Kidney epithelial cell (primary cell): ENCODE measurements around the gene ARHGAP23. TPM values are rescaled to one million over a fixed set of nuclear protein-coding genes. Genes with fewer than 3 reads are reported as not detected.

ENCODE experiments used
- DNase-seq: peaks from one replicate; pipeline ENCODE4 v3.0.0-alpha.2; 2010; ENCODE audit warnings: low read depth
- H3K27me3 ChIP-seq: 2 replicates; pipeline ENCODE4 v1.6.0; 2011; ENCODE audit warnings: low read length; ENCODE audit not compliant: control insufficient read depth, insufficient read depth
- H3K36me3 ChIP-seq: 2 replicates; pipeline ENCODE4 v1.5.1; 2011; ENCODE audit warnings: low read length; ENCODE audit not compliant: control insufficient read depth, insufficient read depth
- H3K4me3 ChIP-seq: 2 replicates; pipeline ENCODE4 v1.5.1; 2011; ENCODE audit warnings: low read depth, mild to moderate bottlenecking, control low read depth, low read length
- CTCF ChIP-seq: IDR thresholded peaks from 2 replicates; pipeline ENCODE4 v1.5.1; 2011; ENCODE audit warnings: mild to moderate bottlenecking, moderate library complexity, low read length, control low read depth, inconsistent platforms; ENCODE audit not compliant: insufficient read depth, poor library complexity, severe bottlenecking
- total RNA-seq: library from RNA; depleted of rRNA; stranded (reverse); fragments of >200 nt; gene quantifications from 2 replicates; pipeline ENCODE4 v1.2.3, GENCODE V29; 2015

Gene ARHGAP23
- total RNA-seq, 1 donor from 2014 or later, result 52.8 TPM

- TF ChIP-seq CTCF, result no peak
- Histone ChIP-seq H3K4me3 (no peak overlapping the region), H3K27me3 (peaks cover 20% of the 10 kb centered on the region), H3K36me3 (no peaks in the 10 kb centered on the region)
- no peak for DNase-seq
These were observed 3.2 kb upstream of the ARHGAP23 start for GRCh38 chr17:38425031-38425430.

- Histone ChIP-seq H3K36me3 (no peaks in the 10 kb centered on the region), H3K4me3 (no peak overlapping the region), H3K27me3 (peaks cover 13% of the 10 kb centered on the region)
- TF ChIP-seq CTCF, result no peak
- no peak for DNase-seq
These were observed 2.5 kb upstream of the ARHGAP23 start for GRCh38 chr17:38425744-38426143.

GRCh38 chr17:38426441-38426840 lies 1.8 kb upstream of the ARHGAP23 start:
- TF ChIP-seq CTCF, result no peak
- DNase-seq, result no peak

GRCh38 chr17:38427160-38427949 lies 909 bp upstream of the ARHGAP23 start:
- Histone ChIP-seq H3K27me3 (peaks cover 2% of the 10 kb centered on the region), H3K36me3 (no peaks in the 10 kb centered on the region), H3K4me3 (peak overlapping the region; percentile 72)
- no peak for DNase-seq
- no peak for TF ChIP-seq CTCF

More at GRCh38 chr17:38426441-38426840, 1.8 kb upstream of the ARHGAP23 start:
- Histone ChIP-seq H3K36me3 (no peaks in the 10 kb centered on the region), H3K4me3 (no peak overlapping the region), H3K27me3 (peaks cover 6% of the 10 kb centered on the region)

GRCh38 chr17:38428643-38429371 lies 543 bp downstream of the ARHGAP23 start:
- TF ChIP-seq CTCF, result no peak
- DNase-seq, result no peak
- Histone ChIP-seq H3K4me3 (peak overlapping the region; percentile 72), H3K27me3 (no peaks in the 10 kb centered on the region), H3K36me3 (no peaks in the 10 kb centered on the region)
